ENCODE data around the gene SLC7A14. TPM values are rescaled to one million over a fixed set of nuclear protein-coding genes. Genes with fewer than 3 reads are reported as not detected.

The SLC7A14 gene
- total RNA-seq, 1 experiment from 2014 or later = not detected

GRCh38 chr3:170524073-170524472 lies 61.8 kb downstream of the SLC7A14 start:
- H3K4me3 ChIP-seq (ENCODE audit: low read depth, low read length, poor library complexity, severe bottlenecking) = no peak overlapping the region
- H3K9me3 ChIP-seq (ENCODE audit: low read depth, low read length, poor library complexity, severe bottlenecking) = no peaks in the 10 kb centered on the region
- ChIA-PET POLR2A (ENCODE audit: low non-redundant PET) (no interaction called here), CTCF (no interaction called here)
- intact Hi-C loops (cut with micrococcal nuclease; ENCODE audit: unreplicated experiment) = no loop called here
- H3K27ac ChIP-seq (ENCODE audit: low read depth, low read length, poor library complexity, severe bottlenecking) = no peak overlapping the region
- no peaks in the 10 kb centered on the region for H3K4me1 ChIP-seq (ENCODE audit: insufficient read depth, low read length, poor library complexity, severe bottlenecking)
- no peaks in the 10 kb centered on the region for H3K27me3 ChIP-seq (replicated peaks; ENCODE audit: insufficient read depth, low read depth, low read length, poor library complexity)
- peak; percentile 14 for DNase-seq (ENCODE audit: low spot score)
- no peaks in the 10 kb centered on the region for H3K36me3 ChIP-seq (ENCODE audit: insufficient read depth, low read length, poor library complexity, severe bottlenecking)
- TF ChIP-seq CTCF (conservative IDR thresholded peaks at IDR 0.05; ENCODE audit: low read depth, low read length) (no peak), EZH2 (IDR thresholded peaks at IDR 0.05; ENCODE audit: borderline replicate concordance, low read depth, low read length, poor library complexity, severe bottlenecking) (no peak)
- BruUV-seq (replicated peaks) = no TSS peak

GRCh38 chr3:170523248-170523647 lies 62.6 kb downstream of the SLC7A14 start:
- ChIA-PET POLR2A (ENCODE audit: low non-redundant PET) (no interaction called here), CTCF (no interaction called here)
- Histone ChIP-seq H3K4me1 (ENCODE audit: insufficient read depth, low read length, poor library complexity, severe bottlenecking) (no peaks in the 10 kb centered on the region), H3K27me3 (replicated peaks; ENCODE audit: insufficient read depth, low read depth, low read length, poor library complexity) (no peaks in the 10 kb centered on the region), H3K4me3 (ENCODE audit: low read depth, low read length, poor library complexity, severe bottlenecking) (no peak overlapping the region), H3K27ac (ENCODE audit: low read depth, low read length, poor library complexity, severe bottlenecking) (no peak overlapping the region), H3K9me3 (ENCODE audit: low read depth, low read length, poor library complexity, severe bottlenecking) (no peaks in the 10 kb centered on the region), H3K36me3 (ENCODE audit: insufficient read depth, low read length, poor library complexity, severe bottlenecking) (no peaks in the 10 kb centered on the region)
- TF ChIP-seq CTCF (conservative IDR thresholded peaks at IDR 0.05; ENCODE audit: low read depth, low read length) (no peak), EZH2 (IDR thresholded peaks at IDR 0.05; ENCODE audit: borderline replicate concordance, low read depth, low read length, poor library complexity, severe bottlenecking) (no peak)
- no TSS peak for BruUV-seq (replicated peaks)
- intact Hi-C loops (cut with micrococcal nuclease; ENCODE audit: unreplicated experiment) = no loop called here
- no peak for DNase-seq (ENCODE audit: low spot score)

- BruUV-seq (replicated peaks) = no TSS peak
- Histone ChIP-seq H3K36me3 (ENCODE audit: insufficient read depth, low read length, poor library complexity, severe bottlenecking) (no peaks in the 10 kb centered on the region), H3K4me3 (ENCODE audit: low read depth, low read length, poor library complexity, severe bottlenecking) (no peak overlapping the region), H3K4me1 (ENCODE audit: insufficient read depth, low read length, poor library complexity, severe bottlenecking) (no peaks in the 10 kb centered on the region), H3K27me3 (replicated peaks; ENCODE audit: insufficient read depth, low read depth, low read length, poor library complexity) (no peaks in the 10 kb centered on the region), H3K27ac (ENCODE audit: low read depth, low read length, poor library complexity, severe bottlenecking) (no peak overlapping the region), H3K9me3 (ENCODE audit: low read depth, low read length, poor library complexity, severe bottlenecking) (no peaks in the 10 kb centered on the region)
- TF ChIP-seq EZH2 (IDR thresholded peaks at IDR 0.05; ENCODE audit: borderline replicate concordance, low read depth, low read length, poor library complexity, severe bottlenecking) (no peak), CTCF (conservative IDR thresholded peaks at IDR 0.05; ENCODE audit: low read depth, low read length) (no peak)
- no peak for DNase-seq (ENCODE audit: low spot score)
- intact Hi-C loops (cut with micrococcal nuclease; ENCODE audit: unreplicated experiment) = no loop called here
- CTCF ChIA-PET = no interaction called here
- POLR2A ChIA-PET (ENCODE audit: low non-redundant PET) = no interaction called here
Observed at GRCh38 chr3:170522201-170522600, 63.7 kb downstream of the SLC7A14 start.

Measured in A673 (cell line).